ENCODE results near the gene MRPL12. TPM values are rescaled to one million over a fixed set of nuclear protein-coding genes. Genes with fewer than 3 reads are reported as not detected.
A peak's percentile ranks its signal among the peaks of the same experiment; 100 is the strongest.

MRPL12 gene
- total and polyA plus RNA-seq, 9 of the 15 experiments (the other 6 are each of a cell fraction or from before 2014, with no cell fraction given) = 0.94 to 338 (median 100) TPM

DNA sequence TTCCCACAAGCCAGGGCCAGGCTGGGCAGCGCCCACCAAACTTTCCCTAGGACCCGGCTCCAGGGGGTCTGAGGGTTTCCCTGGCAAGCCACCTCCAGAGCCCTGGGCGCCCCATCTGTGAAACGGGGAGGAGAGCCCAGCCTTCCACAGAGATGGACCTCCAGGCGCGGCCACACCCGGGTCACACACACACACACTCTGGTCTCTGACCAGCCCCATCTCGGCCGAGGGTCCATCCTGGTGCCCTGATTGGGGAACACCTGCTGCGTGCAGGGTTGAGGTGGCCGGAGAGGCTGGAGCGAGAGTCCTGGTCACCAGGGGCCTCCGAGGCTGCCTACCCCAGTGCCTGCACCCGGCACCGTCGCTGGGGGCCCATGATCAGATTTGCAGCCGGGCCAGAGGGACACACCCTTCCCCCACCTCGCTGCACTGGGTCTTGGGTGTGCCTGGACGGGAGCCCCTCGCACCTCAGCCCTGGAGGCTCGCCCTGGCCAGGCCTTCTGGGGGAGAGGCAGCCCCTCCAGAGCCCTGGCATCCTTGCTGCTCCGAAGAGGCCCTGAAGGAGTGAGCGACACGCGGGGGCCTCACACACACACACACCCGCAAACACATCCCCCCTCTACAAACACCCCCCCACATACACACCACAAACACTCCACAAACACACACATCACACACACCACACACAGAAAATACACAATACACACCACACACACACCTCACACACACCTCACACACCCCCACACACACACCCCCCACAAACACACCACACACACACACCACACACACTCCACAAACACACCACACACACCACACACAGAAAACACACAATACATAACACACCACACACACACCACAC lies 38.7 kb downstream of the MRPL12 start (continued):
- TF ChIP-seq ATF6 (CRISPR knock-in tag; IDR thresholded peaks at IDR 0.05) (no peak), ZBTB7A (IDR thresholded peaks at IDR 0.05; ENCODE audit: borderline replicate concordance, control insufficient read depth, low read depth, low read length) (peak; percentile 76), SMARCA5 (IDR thresholded peaks at IDR 0.05) (0 out of 2 replicates have a peak, but pooled peaks have one; percentile 20), HEY1 (CRISPR knock-in tag; IDR thresholded peaks at IDR 0.05; ENCODE audit: borderline replicate concordance) (no peak), ARID2 (IDR thresholded peaks at IDR 0.05) (peak; percentile 29; the same call in 1 of the 2 replicates), SREBF2 (CRISPR knock-in tag; IDR thresholded peaks at IDR 0.05) (no peak), E4F1 (CRISPR knock-in tag; IDR thresholded peaks at IDR 0.05; ENCODE audit: borderline replicate concordance) (no peak), POLR3A (IDR thresholded peaks at IDR 0.05; ENCODE audit: borderline replicate concordance, extremely low read depth, insufficient read depth, insufficient read length) (no peak), LCOR (CRISPR knock-in tag; IDR thresholded peaks at IDR 0.05) (no peak), SMAD3 (CRISPR knock-in tag; conservative IDR thresholded peaks at IDR 0.05) (no peak), MXI1 (IDR thresholded peaks at IDR 0.05; ENCODE audit: low read depth, low read length) (no peak), SNIP1 (IDR thresholded peaks at IDR 0.05; ENCODE audit: low read depth) (0 out of 2 replicates have a peak, but pooled peaks have one; percentile 15), ZNF311 (CRISPR knock-in tag; IDR thresholded peaks at IDR 0.05) (no peak), BRD4 (IDR thresholded peaks at IDR 0.05) (no peak), USF1 (CRISPR knock-in tag; IDR thresholded peaks at IDR 0.05) (no peak), CBX3 (IDR thresholded peaks at IDR 0.05; ENCODE audit: borderline replicate concordance in 1 of 2, low read length in 2 of 2) (no peak), ZNF217 (CRISPR knock-in tag; IDR thresholded peaks at IDR 0.05) (no peak), ZBTB1 (CRISPR knock-in tag; IDR thresholded peaks at IDR 0.05; ENCODE audit: borderline replicate concordance, low read depth) (no peak), CBFA2T3 (IDR thresholded peaks at IDR 0.05) (no peak)
- TF ChIP-seq, protein P1, sequence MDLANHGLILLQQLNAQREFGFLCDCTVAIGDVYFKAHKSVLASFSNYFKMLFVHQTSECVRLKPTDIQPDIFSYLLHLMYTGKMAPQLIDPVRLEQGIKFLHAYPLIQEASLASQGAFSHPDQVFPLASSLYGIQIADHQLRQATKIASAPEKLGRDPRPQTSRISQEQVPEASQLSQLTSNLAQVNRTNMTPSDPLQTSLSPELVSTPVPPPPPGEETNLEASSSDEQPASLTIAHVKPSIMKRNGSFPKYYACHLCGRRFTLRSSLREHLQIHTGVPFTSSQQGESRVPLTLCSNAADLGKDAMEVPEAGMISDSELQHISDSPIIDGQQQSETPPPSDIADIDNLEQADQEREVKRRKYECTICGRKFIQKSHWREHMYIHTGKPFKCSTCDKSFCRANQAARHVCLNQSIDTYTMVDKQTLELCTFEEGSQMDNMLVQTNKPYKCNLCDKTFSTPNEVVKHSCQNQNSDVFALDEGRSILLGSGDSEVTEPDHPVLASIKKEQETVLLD (IDR thresholded peaks at IDR 0.05) = peak; percentile 33; the same call in 1 of the 2 replicates
